OCI-LY1 (cell line): ENCODE data around the gene GJC2.

Experiments
- H2AFZ ChIP-seq: fragments of 200-600 bp; sonication (generic), shearing (Covaris generic); 2 replicates; pipeline ENCODE4 v1.6.0; 2014; ENCODE audit warnings: antibody characterized with exemption, mild to moderate bottlenecking, low read length
- H3F3A ChIP-seq: fragments of 200-600 bp; sonication (generic), shearing (Covaris generic); 2 replicates; pipeline ENCODE4 v1.6.0; 2014; ENCODE audit warnings: mild to moderate bottlenecking, antibody characterized with exemption, low read length, moderate library complexity; ENCODE audit not compliant: insufficient read depth
- H3K27ac ChIP-seq: fragments of 200-600 bp; sonication (generic); 2 replicates; pipeline ENCODE4 v1.5.1; 2014; ENCODE audit warnings: low read length, mixed run types, mild to moderate bottlenecking, low read depth; ENCODE audit not compliant: poor library complexity, severe bottlenecking
- H3K27me3 ChIP-seq: fragments of 200-600 bp; sonication (generic); 2 replicates; pipeline ENCODE4 v1.6.0; 2014; ENCODE audit warnings: antibody characterized with exemption, mild to moderate bottlenecking, low read length, moderate library complexity; ENCODE audit not compliant: insufficient read depth
- H3K36me3 ChIP-seq: fragments of 200-600 bp; sonication (generic); 2 replicates; pipeline ENCODE4 v1.6.1; 2014; ENCODE audit warnings: mild to moderate bottlenecking, antibody characterized with exemption, low read length, moderate library complexity, mixed read lengths; ENCODE audit not compliant: insufficient read depth
- H3K4me1 ChIP-seq: fragments of 200-600 bp; sonication (generic); 2 replicates; pipeline ENCODE4 v1.5.1; 2014; ENCODE audit warnings: mild to moderate bottlenecking, low read length, moderate library complexity; ENCODE audit not compliant: insufficient read depth, severe bottlenecking
- H3K4me2 ChIP-seq: fragments of 200-600 bp; sonication (generic), shearing (Covaris generic); 2 replicates; pipeline ENCODE4 v1.6.1; 2014; ENCODE audit warnings: low read length
- H3K4me3 ChIP-seq: fragments of 200-600 bp; sonication (generic); 2 replicates; pipeline ENCODE4 v1.5.1; 2014; ENCODE audit warnings: low read length, low read depth, mild to moderate bottlenecking, mixed read lengths; ENCODE audit not compliant: poor library complexity, severe bottlenecking
- H3K79me2 ChIP-seq: fragments of 200-600 bp; shearing (Covaris generic); 2 replicates; pipeline ENCODE4 v1.6.1; 2016; ENCODE audit warnings: mixed run types, low read length, mixed read lengths; ENCODE audit not compliant: insufficient read depth
- H3K9ac ChIP-seq: fragments of 200-600 bp; sonication (generic), shearing (Covaris generic); 2 replicates; pipeline ENCODE4 v1.6.1; 2014; ENCODE audit warnings: mild to moderate bottlenecking, low read length, mixed read lengths
- H3K9me2 ChIP-seq: fragments of 200-600 bp; sonication (generic), shearing (Covaris generic); 2 replicates; pipeline ENCODE4 v1.6.1; 2014; ENCODE audit warnings: low read depth, mild to moderate bottlenecking, low read length, mixed read lengths
- H3K9me3 ChIP-seq: fragments of 200-600 bp; shearing (Covaris generic); 2 replicates; pipeline ENCODE4 v1.6.1; 2014; ENCODE audit warnings: low read length, mixed read lengths
- H4K20me1 ChIP-seq: fragments of 200-600 bp; sonication (generic), shearing (Covaris generic); 2 replicates; pipeline ENCODE4 v1.6.0; 2016; ENCODE audit warnings: mild to moderate bottlenecking, low read length; ENCODE audit not compliant: insufficient read depth
- EZH2 ChIP-seq: fragments of 200-600 bp; sonication (generic), shearing (Covaris generic); IDR thresholded peaks from 2 replicates; pipeline ENCODE4 v1.8.0; 2017; ENCODE audit warnings: borderline replicate concordance, mixed run types, mild to moderate bottlenecking, antibody characterized with exemption, low read length, moderate library complexity, mixed read lengths
- TF ChIP-seq, protein P1 (sequence below): fragments of 200-600 bp; sonication (generic), shearing (Covaris generic); IDR thresholded peaks from 2 replicates; pipeline ENCODE4 v1.5.1; 2017; ENCODE audit warnings: mild to moderate bottlenecking, antibody characterized with exemption, low read length, moderate library complexity, mixed read lengths

GJC2 gene

DNA sequence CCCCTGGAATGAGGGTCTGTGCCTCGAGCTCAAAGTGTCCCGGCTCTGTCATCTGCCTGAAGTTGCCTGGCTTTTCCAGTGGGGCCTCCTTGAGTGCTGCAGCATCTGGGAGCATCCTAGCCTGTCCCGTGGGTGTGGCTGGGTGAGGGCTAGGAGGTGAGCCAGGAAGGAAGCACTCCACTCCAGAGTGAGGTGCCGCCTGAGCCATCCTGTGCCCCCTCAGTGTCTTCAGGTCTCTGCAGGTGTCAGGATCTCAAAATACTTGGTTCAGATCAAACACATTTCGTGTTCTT is 27.4 kb downstream of the GJC2 start:
- Histone ChIP-seq H3K36me3 (no peaks in the 10 kb centered on the region), H3K9me3 (no peaks in the 10 kb centered on the region), H3F3A (no peaks in the 10 kb centered on the region), H3K79me2 (no peaks in the 10 kb centered on the region), H2AFZ (no peak overlapping the region), H3K4me1 (no peaks in the 10 kb centered on the region), H3K9ac (no peak overlapping the region), H3K27me3 (no peaks in the 10 kb centered on the region), H3K4me2 (no peak overlapping the region), H3K9me2 (no peaks in the 10 kb centered on the region), H4K20me1 (no peaks in the 10 kb centered on the region), H3K4me3 (no peak overlapping the region), H3K27ac (no peak overlapping the region)
- TF ChIP-seq, protein P1, sequence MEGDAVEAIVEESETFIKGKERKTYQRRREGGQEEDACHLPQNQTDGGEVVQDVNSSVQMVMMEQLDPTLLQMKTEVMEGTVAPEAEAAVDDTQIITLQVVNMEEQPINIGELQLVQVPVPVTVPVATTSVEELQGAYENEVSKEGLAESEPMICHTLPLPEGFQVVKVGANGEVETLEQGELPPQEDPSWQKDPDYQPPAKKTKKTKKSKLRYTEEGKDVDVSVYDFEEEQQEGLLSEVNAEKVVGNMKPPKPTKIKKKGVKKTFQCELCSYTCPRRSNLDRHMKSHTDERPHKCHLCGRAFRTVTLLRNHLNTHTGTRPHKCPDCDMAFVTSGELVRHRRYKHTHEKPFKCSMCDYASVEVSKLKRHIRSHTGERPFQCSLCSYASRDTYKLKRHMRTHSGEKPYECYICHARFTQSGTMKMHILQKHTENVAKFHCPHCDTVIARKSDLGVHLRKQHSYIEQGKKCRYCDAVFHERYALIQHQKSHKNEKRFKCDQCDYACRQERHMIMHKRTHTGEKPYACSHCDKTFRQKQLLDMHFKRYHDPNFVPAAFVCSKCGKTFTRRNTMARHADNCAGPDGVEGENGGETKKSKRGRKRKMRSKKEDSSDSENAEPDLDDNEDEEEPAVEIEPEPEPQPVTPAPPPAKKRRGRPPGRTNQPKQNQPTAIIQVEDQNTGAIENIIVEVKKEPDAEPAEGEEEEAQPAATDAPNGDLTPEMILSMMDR = no peak
- TF ChIP-seq EZH2 = no peak

DNA sequence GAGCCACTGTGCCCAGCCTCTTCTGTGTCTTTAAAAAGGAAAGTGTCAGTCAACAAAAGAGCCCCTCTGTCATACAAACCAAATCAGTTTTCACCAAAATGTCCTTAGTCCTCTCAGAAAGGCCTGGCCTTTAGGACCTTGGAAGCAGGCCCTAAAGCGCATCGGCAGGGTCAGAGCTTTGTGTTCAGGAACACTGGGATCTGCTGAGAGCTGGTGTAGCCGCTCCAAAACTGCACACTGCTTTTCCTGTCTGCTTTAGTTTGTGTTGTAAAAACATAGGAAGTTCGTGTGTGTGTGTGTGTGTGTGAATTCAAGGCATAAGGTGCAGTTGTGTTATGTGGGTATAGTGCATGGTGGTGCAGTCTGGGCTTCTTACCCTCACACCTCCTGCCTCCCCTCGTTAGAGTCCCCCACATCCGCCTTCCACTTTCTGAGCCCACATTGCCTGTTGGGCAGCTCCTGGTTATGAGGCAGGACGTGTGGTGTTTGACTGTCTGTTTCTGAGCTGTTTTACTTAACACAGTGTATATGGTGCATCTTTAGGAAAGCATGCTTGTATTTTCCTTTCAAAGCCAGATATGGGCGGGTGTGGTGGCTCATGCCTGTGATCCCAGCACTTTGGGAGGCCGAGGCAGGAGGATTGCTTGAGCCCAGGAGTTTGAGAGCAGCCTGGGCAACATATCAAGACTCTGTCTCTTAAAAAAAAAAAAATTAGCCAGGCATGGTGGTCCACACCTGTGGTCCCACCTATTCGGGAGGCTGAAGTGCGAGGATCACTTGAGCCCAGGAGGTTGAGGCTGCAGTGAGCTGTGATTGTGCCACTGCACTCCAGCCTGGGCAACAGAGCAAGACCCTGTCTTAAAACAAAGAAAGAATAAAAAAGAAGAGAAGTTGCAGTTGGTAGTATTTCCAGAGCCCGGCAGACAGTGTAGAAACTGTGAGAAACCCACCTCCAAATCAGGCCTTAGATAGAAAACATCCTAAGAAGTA is 28.3 kb downstream of the GJC2 start:
- H3K9me3 ChIP-seq = no peaks in the 10 kb centered on the region
- no peaks in the 10 kb centered on the region for H4K20me1 ChIP-seq
- no peaks in the 10 kb centered on the region for H3K36me3 ChIP-seq
- no peaks in the 10 kb centered on the region for H3K4me1 ChIP-seq
- no peak overlapping the region for H3K27ac ChIP-seq
- TF ChIP-seq, protein P1 = no peak
- TF ChIP-seq EZH2 = no peak
- H3K9me2 ChIP-seq = no peaks in the 10 kb centered on the region
- no peak overlapping the region for H3K4me3 ChIP-seq
- H3F3A ChIP-seq = no peaks in the 10 kb centered on the region
- H3K9ac ChIP-seq = no peak overlapping the region
- H3K4me2 ChIP-seq = no peak overlapping the region
- no peaks in the 10 kb centered on the region for H3K79me2 ChIP-seq
- H3K27me3 ChIP-seq = no peaks in the 10 kb centered on the region
- no peak overlapping the region for H2AFZ ChIP-seq

GRCh38 chr1:228178737-228179684 is 29.3 kb downstream of the GJC2 start:
- Histone ChIP-seq H3K9me3 (no peaks in the 10 kb centered on the region), H3K27me3 (no peaks in the 10 kb centered on the region), H3K36me3 (no peaks in the 10 kb centered on the region), H3K4me3 (no peak overlapping the region), H3K79me2 (no peaks in the 10 kb centered on the region), H3K4me2 (no peak overlapping the region), H4K20me1 (no peaks in the 10 kb centered on the region), H3F3A (no peaks in the 10 kb centered on the region), H3K27ac (no peak overlapping the region), H3K9ac (no peak overlapping the region), H2AFZ (no peak overlapping the region), H3K4me1 (no peaks in the 10 kb centered on the region), H3K9me2 (no peaks in the 10 kb centered on the region)
- TF ChIP-seq, protein P1 = no peak
- no peak for TF ChIP-seq EZH2
